KMS-11 (cell line): ENCODE measurements around the gene DAAM2.

Experiments used
- H2AFZ ChIP-seq: fragments of 200-600 bp; sonication (generic); 2 replicates; pipeline ENCODE4 v1.6.1; 2016; ENCODE audit warnings: antibody characterized with exemption, mixed run types, low read depth
- H3K27ac ChIP-seq: fragments of 200-600 bp; sonication (generic); 2 replicates; pipeline ENCODE4 v1.6.1; 2016; ENCODE audit warnings: mild to moderate bottlenecking, mixed run types
- H3K27me3 ChIP-seq: fragments of 200-600 bp; sonication (generic); 2 replicates; pipeline ENCODE4 v1.6.1; 2017; ENCODE audit warnings: mild to moderate bottlenecking, low read depth, mixed run types, moderate library complexity; ENCODE audit not compliant: insufficient read depth
- H3K36me3 ChIP-seq: fragments of 200-600 bp; sonication (generic); 2 replicates; pipeline ENCODE4 v1.6.1; 2017; ENCODE audit warnings: mild to moderate bottlenecking, mixed run types; ENCODE audit not compliant: insufficient read depth
- H3K4me1 ChIP-seq: fragments of 200-600 bp; sonication (generic); 2 replicates; pipeline ENCODE4 v1.6.1; 2016; ENCODE audit warnings: mild to moderate bottlenecking, low read depth, mixed run types; ENCODE audit not compliant: poor library complexity, severe bottlenecking
- H3K4me2 ChIP-seq: fragments of 200-600 bp; sonication (generic); 2 replicates; pipeline ENCODE4 v1.7.0; 2016; ENCODE audit warnings: mild to moderate bottlenecking, mixed run types
- H3K4me3 ChIP-seq: fragments of 200-600 bp; sonication (generic); IDR thresholded peaks from 2 replicates; pipeline ENCODE4 v1.6.1; 2017; ENCODE audit warnings: low read depth, low read length, mixed read lengths; ENCODE audit not compliant: insufficient read depth
- H3K79me2 ChIP-seq: fragments of 200-600 bp; sonication (generic); 2 replicates; pipeline ENCODE4 v1.6.1; 2016; ENCODE audit warnings: low read depth, mixed run types; ENCODE audit not compliant: insufficient read depth
- H3K9ac ChIP-seq: fragments of 200-600 bp; sonication (generic); 2 replicates; pipeline ENCODE4 v1.6.1; 2016; ENCODE audit warnings: mild to moderate bottlenecking, mixed run types
- H4K20me1 ChIP-seq: fragments of 200-600 bp; sonication (generic); 2 replicates; pipeline ENCODE4 v1.6.1; 2016; ENCODE audit warnings: mild to moderate bottlenecking, mixed run types; ENCODE audit not compliant: insufficient read depth
- CTCF ChIP-seq: fragments of 200-600 bp; sonication (generic); conservative IDR thresholded peaks from 2 replicates; pipeline ENCODE4 v1.6.1; 2017; ENCODE audit warnings: low read depth, mild to moderate bottlenecking, antibody characterized with exemption, low read length, moderate library complexity, mixed read lengths

Gene DAAM2

GRCh38 chr6:39760226-39760952, 31.8 kb upstream of the DAAM2 start:
- no peak for TF ChIP-seq CTCF
- Histone ChIP-seq H3K79me2 (no peaks in the 10 kb centered on the region), H2AFZ (no peak overlapping the region), H3K36me3 (no peaks in the 10 kb centered on the region), H3K9ac (no peak overlapping the region), H3K4me1 (no peaks in the 10 kb centered on the region), H3K27me3 (no peaks in the 10 kb centered on the region), H3K4me3 (no peak overlapping the region), H4K20me1 (no peaks in the 10 kb centered on the region), H3K27ac (no peak overlapping the region), H3K4me2 (no peak overlapping the region)

GRCh38 chr6:39765508-39766065, 26.6 kb upstream of the DAAM2 start:
- Histone ChIP-seq H3K36me3 (no peaks in the 10 kb centered on the region), H3K79me2 (no peaks in the 10 kb centered on the region), H3K4me2 (no peak overlapping the region), H2AFZ (no peak overlapping the region), H3K27me3 (no peaks in the 10 kb centered on the region), H3K9ac (no peak overlapping the region), H3K27ac (no peak overlapping the region), H3K4me1 (no peaks in the 10 kb centered on the region), H3K4me3 (no peak overlapping the region), H4K20me1 (no peaks in the 10 kb centered on the region)
- TF ChIP-seq CTCF, result no peak

GRCh38 chr6:39769012-39769411, 23.2 kb upstream of the DAAM2 start:
- no peaks in the 10 kb centered on the region for H3K79me2 ChIP-seq
- no peaks in the 10 kb centered on the region for H3K36me3 ChIP-seq
- H3K9ac ChIP-seq, result no peak overlapping the region
- no peaks in the 10 kb centered on the region for H4K20me1 ChIP-seq
- H3K4me3 ChIP-seq, result no peak overlapping the region
- H3K27ac ChIP-seq, result no peak overlapping the region
- no peak overlapping the region for H2AFZ ChIP-seq
- H3K4me1 ChIP-seq, result no peaks in the 10 kb centered on the region
- no peaks in the 10 kb centered on the region for H3K27me3 ChIP-seq
- TF ChIP-seq CTCF, result no peak
- H3K4me2 ChIP-seq, result no peak overlapping the region

GRCh38 chr6:39770446-39770845, 21.7 kb upstream of the DAAM2 start:
- Histone ChIP-seq H3K79me2 (no peaks in the 10 kb centered on the region), H3K27ac (no peak overlapping the region), H3K36me3 (no peaks in the 10 kb centered on the region), H4K20me1 (no peaks in the 10 kb centered on the region), H3K4me3 (no peak overlapping the region), H3K4me2 (no peak overlapping the region), H2AFZ (no peak overlapping the region), H3K9ac (no peak overlapping the region), H3K27me3 (no peaks in the 10 kb centered on the region), H3K4me1 (no peaks in the 10 kb centered on the region)
- no peak for TF ChIP-seq CTCF
